Measurements from ENCODE around the gene PDGFA.

- TF ChIP-seq EP300 (IDR thresholded peaks at IDR 0.05; ENCODE audit: borderline replicate concordance) (no peak), YY1 (IDR thresholded peaks at IDR 0.05; ENCODE audit: low read depth) (no peak), TAF1 (IDR thresholded peaks at IDR 0.05; ENCODE audit: low read depth) (no peak), NFIC (IDR thresholded peaks at IDR 0.05) (no peak), ZBTB7A (IDR thresholded peaks at IDR 0.05; ENCODE audit: low read depth) (no peak), TCF12 (IDR thresholded peaks at IDR 0.05; ENCODE audit: low read depth) (no peak), CREB1 (IDR thresholded peaks at IDR 0.05; ENCODE audit: low read depth) (no peak), FOXM1 (IDR thresholded peaks at IDR 0.05; ENCODE audit: borderline replicate concordance, low read depth) (no peak), REST (IDR thresholded peaks at IDR 0.05; ENCODE audit: low read depth) (no peak), TEAD4 (IDR thresholded peaks at IDR 0.05) (no peak), CEBPB (IDR thresholded peaks at IDR 0.05) (no peak)
- TF ChIP-seq, protein P1, sequence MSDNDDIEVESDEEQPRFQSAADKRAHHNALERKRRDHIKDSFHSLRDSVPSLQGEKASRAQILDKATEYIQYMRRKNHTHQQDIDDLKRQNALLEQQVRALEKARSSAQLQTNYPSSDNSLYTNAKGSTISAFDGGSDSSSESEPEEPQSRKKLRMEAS (IDR thresholded peaks at IDR 0.05), result no peak
Observed at GRCh38 chr7:502296-502695, 17.4 kb downstream of the PDGFA start.

Measured in Ishikawa (cell line).